ENCODE data around the gene BCL2L12. TPM values are rescaled to one million over a fixed set of nuclear protein-coding genes. Genes with fewer than 3 reads are reported as not detected.
"Not testable (repeated sequence)": the region's sequence is repeated elsewhere in the genome, so short reads cannot be mapped to it uniquely, and the experiment has no call there.

BCL2L12 gene
- total RNA-seq, 2 experiments from 2014 or later, result 63.4 to 64.6 TPM

DNA sequence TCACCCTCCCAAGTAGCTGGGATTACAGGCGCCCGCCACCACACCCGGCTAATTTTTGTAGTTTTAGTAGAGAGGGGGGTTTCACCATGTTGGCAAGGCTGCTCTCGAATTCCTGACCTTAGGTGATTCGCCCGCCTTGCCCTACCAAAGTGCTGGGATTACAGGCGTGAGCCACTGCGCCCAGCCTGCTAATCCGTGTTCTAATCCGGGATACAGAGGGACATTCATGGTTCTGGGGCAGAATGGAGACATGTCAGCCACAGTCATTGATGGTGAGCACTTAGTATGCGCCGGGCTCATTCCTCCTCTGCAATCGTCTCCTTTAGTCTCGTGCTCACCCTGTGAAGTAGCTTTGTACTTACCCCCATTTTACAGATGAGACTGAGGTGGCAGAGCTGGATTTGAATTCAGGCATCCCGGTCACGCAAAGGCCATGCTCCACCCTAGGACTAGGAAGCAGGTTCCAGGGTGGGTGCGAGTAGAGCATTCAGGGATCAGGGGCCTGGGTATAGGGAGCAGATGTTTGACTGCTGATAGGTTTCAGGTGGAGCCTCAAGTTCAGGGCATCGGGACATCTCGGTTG, 34.0 kb upstream of the BCL2L12 start:
- TF ChIP-seq, protein P1, sequence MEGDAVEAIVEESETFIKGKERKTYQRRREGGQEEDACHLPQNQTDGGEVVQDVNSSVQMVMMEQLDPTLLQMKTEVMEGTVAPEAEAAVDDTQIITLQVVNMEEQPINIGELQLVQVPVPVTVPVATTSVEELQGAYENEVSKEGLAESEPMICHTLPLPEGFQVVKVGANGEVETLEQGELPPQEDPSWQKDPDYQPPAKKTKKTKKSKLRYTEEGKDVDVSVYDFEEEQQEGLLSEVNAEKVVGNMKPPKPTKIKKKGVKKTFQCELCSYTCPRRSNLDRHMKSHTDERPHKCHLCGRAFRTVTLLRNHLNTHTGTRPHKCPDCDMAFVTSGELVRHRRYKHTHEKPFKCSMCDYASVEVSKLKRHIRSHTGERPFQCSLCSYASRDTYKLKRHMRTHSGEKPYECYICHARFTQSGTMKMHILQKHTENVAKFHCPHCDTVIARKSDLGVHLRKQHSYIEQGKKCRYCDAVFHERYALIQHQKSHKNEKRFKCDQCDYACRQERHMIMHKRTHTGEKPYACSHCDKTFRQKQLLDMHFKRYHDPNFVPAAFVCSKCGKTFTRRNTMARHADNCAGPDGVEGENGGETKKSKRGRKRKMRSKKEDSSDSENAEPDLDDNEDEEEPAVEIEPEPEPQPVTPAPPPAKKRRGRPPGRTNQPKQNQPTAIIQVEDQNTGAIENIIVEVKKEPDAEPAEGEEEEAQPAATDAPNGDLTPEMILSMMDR (IDR thresholded peaks at IDR 0.05), result no peak
- intact Hi-C loops (cut with micrococcal nuclease), result no loop called here
- DNase-seq (no peak), ATAC-seq (no peak)
- H3K27ac Mint-ChIP-seq, result no peak overlapping the region
- no peaks in the 10 kb centered on the region for H3K9me3 Mint-ChIP-seq
- peaks cover 11% of the 10 kb centered on the region for H3K36me3 Mint-ChIP-seq (ENCODE audit: low read depth)
- H3K4me1 Mint-ChIP-seq (ENCODE audit: low read depth), result no peaks in the 10 kb centered on the region
- ChIA-PET CTCF (interaction anchor here (2.0 kb wide), 1 partner anchor 9 kb away, joined by 5 read pairs; the partner anchor contains the start of gene RRAS), POLR2A (interaction anchor here (1.2 kb wide), 1 partner anchor 67 kb away, joined by 3 read pairs; no protein-coding TSS in a partner anchor)
- no peaks in the 10 kb centered on the region for H3K27me3 Mint-ChIP-seq
- no peak overlapping the region for H3K4me3 Mint-ChIP-seq

DNA sequence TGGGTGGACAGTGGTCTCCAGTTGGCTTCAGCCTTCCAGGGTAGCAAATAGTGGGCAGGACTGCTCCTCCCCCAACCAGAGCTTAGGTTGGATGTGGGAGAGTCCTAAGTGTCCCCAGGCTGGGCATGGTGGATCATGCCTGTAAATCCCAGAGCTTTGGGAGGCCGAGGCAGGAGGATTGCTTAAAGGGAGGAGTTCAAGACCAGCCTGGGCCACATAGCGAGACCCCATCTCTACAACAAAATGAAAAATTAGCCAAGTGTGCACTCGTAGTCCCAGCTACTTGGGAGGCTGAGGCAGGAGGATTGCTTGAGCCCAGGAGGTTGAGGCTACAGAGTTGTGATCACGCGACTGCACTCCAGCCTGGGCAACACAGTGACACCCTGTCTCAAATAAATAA, 33.2 kb upstream of the BCL2L12 start:
- no peak for ATAC-seq
- POLR2A ChIA-PET, result interaction anchor here (1.1 kb wide), 1 partner anchor 8 kb away, joined by 3 read pairs; no protein-coding TSS in a partner anchor
- H3K27ac Mint-ChIP-seq, result no peak overlapping the region
- H3K9me3 Mint-ChIP-seq, result no peaks in the 10 kb centered on the region
- no peak overlapping the region for H3K4me3 Mint-ChIP-seq
- CTCF ChIA-PET, result no interaction called here
- TF ChIP-seq, protein P1 (IDR thresholded peaks at IDR 0.05), result no peak
- H3K36me3 Mint-ChIP-seq (ENCODE audit: low read depth), result peaks cover 6% of the 10 kb centered on the region
- no peaks in the 10 kb centered on the region for H3K4me1 Mint-ChIP-seq (ENCODE audit: low read depth)
- DNase-seq, result no peak
- H3K27me3 Mint-ChIP-seq, result no peaks in the 10 kb centered on the region
- intact Hi-C loops (cut with micrococcal nuclease), result no loop called here

DNA sequence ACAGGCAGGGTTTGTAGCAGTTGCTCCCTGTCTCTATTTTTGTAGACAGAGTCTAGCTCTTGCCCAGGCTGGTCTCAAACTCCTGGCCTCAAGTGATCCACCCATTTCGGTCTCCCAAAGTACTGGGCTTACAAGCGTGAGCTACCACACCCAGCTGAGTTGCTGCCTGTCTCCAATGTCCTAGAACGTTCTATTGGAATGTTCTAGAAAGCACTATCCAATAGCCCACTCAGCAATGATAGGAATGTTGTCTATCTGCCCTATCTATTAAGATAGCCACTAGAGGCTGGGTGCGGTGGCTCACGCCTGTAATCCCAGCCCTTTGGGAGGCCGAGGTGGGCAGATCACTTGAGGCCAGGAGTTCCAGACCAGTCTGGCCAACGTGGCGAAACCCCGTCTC, 32.5 kb upstream of the BCL2L12 start:
- H3K27me3 Mint-ChIP-seq; H3K9me3 Mint-ChIP-seq; H3K4me3 Mint-ChIP-seq; H3K4me1 Mint-ChIP-seq (ENCODE audit: low read depth); DNase-seq; ATAC-seq; H3K27ac Mint-ChIP-seq; CTCF ChIA-PET; intact Hi-C loops (cut with micrococcal nuclease); H3K36me3 Mint-ChIP-seq (ENCODE audit: low read depth): not testable (repeated sequence)
- POLR2A ChIA-PET, result interaction anchor here (1.1 kb wide), 1 partner anchor 9 kb away, joined by 3 read pairs; no protein-coding TSS in a partner anchor

DNA sequence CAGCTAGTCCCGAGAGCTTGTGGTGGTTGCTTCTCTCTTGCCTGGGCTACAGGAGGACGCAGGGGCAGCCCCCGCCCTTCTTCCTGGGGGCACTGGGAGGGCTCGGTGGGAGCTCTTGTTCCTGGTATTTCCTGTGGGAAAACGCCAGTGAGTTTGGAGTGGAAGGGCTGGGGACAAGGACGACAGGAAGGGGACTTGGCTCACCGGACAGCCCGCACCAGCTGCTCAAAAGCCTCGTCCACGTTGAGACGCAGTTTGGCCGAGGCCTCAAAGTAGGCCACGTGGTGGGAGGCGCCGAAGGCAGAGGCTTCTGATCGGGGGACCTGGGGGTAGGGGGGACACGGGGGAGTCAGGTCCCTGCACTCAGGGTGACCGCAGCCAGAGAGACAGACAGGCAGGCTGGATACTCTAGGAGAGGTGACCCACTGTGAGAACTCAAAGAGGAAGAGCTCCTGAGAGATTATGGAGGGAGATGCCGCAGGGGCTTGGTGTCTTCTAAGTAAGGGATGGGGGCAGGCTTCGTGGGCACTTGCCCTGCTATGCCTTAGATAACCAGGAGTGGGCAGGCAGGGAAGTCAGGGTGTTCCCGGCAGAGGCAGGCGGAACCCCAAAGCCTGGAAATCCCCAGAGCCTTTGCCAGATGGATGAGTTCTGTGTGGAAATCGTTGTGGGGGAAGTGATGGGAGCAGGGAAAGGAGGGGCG, 30.1 kb upstream of the BCL2L12 start:
- Mint-ChIP-seq H3K27me3 (no peaks in the 10 kb centered on the region), H3K4me3 (no peak overlapping the region), H3K36me3 (ENCODE audit: low read depth) (peaks cover 1% of the 10 kb centered on the region), H3K27ac (no peak overlapping the region), H3K9me3 (no peaks in the 10 kb centered on the region), H3K4me1 (ENCODE audit: low read depth) (peaks cover 17% of the 10 kb centered on the region)
- DNase-seq, result no peak
- ChIA-PET CTCF (no interaction called here), POLR2A (interaction anchor here (1.3 kb wide), 1 partner anchor 20 kb away, joined by 4 read pairs; no protein-coding TSS in a partner anchor)
- intact Hi-C loops (cut with micrococcal nuclease), result no loop called here
- TF ChIP-seq, protein P1 (IDR thresholded peaks at IDR 0.05), result no peak
- ATAC-seq, result no peak

DNA sequence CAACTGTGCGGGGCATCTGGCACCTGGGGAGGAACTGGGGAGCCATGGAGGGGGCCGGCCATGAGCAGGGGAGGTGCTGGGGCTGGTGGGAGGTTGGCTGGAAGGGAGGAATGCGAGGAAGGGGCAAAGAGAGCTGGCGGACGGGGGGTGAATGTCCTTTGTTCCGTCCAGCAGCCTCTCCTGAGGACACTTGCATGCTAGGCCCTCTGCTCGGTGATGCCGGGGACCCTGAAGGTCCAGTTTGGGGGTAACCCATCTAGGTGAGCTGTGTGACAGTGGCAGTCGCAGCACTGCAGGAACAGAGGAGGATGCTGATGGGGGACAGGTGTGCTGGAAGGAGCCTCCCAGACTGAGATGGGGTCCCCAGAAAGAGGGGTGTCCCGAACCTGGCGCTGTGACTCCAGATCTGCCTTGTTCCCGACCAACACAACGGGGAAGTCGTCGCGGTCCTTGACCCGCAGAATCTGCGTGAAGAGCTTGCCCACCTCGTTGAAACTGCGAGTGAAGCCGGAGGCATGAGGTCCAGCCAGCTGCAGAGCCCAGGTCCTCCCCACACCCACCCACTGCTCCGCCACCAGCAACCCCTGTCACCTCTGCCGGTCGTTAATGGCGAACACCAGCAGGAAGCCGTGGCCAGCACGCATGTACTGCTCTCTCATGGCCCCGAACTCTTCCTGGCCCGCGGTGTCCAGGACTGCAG, 29.4 kb upstream of the BCL2L12 start:
- Mint-ChIP-seq H3K9me3 (no peaks in the 10 kb centered on the region), H3K36me3 (ENCODE audit: low read depth) (peaks cover 2% of the 10 kb centered on the region), H3K4me3 (no peak overlapping the region), H3K27ac (no peak overlapping the region), H3K27me3 (no peaks in the 10 kb centered on the region), H3K4me1 (ENCODE audit: low read depth) (peaks cover 17% of the 10 kb centered on the region)
- ATAC-seq (no peak), DNase-seq (no peak)
- ChIA-PET POLR2A (interaction anchor here (1.3 kb wide), 1 partner anchor 21 kb away, joined by 4 read pairs; no protein-coding TSS in a partner anchor), CTCF (no interaction called here)
- intact Hi-C loops (cut with micrococcal nuclease), result no loop called here
- TF ChIP-seq, protein P1 (IDR thresholded peaks at IDR 0.05), result no peak
